Pons (tissue), 1 donor: Measurements from ENCODE around the gene PRKG1.

Source experiments
- DNase-seq: peaks from one replicate; pipeline ENCODE4 v3.0.0-alpha.2; 2016; ENCODE audit warnings: low spot score

PRKG1 gene

DNA sequence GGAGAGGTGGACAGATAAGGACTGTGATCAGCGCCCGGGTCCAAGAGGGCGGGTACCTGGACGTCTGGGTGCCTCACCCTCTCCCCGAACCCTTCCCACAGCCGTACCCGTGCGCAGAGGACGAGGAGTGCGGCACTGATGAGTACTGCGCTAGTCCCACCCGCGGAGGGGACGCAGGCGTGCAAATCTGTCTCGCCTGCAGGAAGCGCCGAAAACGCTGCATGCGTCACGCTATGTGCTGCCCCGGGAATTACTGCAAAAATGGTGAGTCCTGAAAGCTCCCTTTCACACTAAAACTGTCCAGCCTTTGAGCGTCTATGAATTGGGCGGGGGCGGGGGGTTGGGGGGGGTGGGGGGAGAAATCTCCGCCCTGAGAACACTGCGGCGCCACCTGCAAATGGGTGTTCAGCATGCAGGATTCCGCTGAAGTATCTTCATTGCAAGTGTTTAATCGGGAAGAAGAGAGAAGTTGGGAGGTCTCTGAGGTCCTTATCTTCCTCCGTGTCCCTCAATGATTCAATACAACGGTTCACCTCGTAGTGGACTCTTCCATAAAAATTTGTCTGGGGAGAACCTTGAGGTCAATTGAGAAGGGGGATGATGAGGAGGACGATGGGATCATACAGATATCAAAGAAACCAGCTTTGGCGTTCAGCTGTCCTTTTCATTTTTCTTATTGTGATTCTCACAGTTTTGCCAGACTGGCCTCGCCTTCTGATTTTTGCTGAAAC is 1240.7 kb downstream of the PRKG1 start:
- DNase-seq = no peak

DNA sequence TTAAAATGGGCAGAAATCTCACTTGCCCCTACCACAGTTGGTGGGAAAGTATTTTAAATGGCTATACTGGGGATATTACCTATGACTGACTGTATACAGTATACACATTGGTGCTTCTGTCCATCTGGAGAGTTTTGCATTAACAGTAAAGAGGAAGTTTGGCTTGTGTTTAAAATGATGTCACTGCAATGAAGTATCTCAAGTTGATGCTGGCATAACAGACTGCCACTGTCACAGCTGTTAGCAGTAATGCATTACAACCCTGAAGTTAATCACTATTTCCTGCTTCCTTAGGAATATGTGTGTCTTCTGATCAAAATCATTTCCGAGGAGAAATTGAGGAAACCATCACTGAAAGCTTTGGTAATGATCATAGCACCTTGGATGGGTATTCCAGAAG is 1241.7 kb downstream of the PRKG1 start:
- DNase-seq = no peak

GRCh38 chr10:52316500-52316899 is 1242.2 kb downstream of the PRKG1 start:
- no peak for DNase-seq

DNA sequence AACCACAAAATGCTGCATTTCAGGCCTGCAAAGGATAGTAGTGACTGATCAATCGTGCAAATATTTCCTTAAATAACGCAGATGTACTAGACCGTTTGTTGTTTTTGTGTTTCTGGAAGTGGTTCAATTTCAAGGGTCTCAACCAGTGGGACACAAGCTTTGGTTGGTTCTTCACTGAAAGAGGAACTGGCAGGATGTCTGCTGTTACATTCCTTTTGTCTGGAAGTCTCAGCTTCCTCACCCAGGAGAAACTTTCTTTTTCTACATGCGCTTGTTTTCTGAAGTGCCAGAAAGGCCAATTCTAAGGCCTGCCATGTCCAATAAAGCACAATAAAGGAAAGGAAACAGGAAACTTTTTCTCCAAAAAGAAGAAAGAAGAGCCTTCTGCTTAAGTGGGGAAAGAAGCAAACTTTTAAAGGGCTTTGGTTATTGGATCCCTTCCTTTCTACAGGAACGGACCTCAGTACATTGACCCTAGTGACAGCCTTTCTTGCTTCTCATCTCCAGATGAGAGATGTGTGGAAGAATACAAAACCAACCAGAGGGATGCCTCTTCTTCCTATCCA is 1243.9 kb downstream of the PRKG1 start:
- no peak for DNase-seq

GRCh38 chr10:52318822-52319464 is 1244.7 kb downstream of the PRKG1 start:
- no peak for DNase-seq

DNA sequence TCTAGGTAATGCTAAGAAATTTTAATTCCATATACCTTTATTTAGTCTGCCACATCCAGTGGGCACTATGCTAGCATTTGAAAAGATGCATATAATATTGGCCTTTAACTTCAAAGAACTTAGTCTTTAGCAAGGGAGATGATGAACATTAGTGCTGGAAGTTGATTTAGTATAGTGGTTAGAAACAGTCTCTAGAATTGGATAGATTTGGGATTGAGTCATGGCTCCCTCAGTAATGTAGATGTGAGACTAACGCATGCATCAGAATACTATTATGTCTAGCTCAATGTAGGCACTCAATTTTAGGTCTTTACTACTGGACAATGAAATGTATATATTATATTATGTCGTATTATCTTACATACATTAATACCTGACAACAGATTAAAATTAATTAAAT is 1245.6 kb downstream of the PRKG1 start:
- no peak for DNase-seq

DNA sequence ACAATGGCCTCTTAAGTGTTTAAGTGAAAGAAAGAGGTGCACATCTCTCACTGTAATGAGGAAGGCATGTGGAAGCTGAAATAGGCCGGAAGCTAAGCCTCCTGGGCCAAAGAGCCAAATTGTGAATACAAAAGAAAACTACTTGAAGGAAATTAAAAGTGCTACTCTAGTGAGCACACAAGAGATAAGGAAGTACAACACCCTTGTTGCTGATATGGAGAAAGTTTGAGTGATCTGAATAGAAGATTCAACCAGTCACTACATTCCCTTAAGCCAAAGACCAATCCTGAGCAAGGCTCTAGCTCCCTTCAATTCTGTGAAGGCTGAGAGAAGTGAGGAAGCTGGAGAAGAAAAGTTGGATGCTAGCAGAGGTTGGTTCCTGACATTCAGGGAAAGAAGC is 1248.0 kb downstream of the PRKG1 start:
- no peak for DNase-seq

DNA sequence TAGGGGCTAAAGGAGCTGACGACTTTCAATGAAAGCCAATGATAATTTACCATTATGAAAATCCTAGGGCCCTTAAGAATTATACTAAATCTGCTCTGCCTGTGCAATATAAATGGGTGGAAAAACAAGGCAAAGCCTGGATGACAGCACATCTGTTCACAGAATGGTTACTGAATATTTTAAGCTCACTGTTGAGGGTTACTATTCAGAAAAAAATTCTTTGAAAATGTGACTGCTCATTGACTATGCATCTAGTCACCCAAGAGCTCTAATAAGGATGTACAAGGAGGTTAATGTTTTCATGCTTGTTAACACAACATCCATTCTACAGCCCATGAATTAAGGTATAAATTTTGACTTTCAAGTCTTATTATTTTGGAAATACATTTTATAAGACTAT is 1248.6 kb downstream of the PRKG1 start:
- DNase-seq = no peak

- DNase-seq = no peak
These were observed 1252.1 kb downstream of the PRKG1 start for GRCh38 chr10:52326382-52326781.

GRCh38 chr10:52331638-52332364 is 1257.5 kb downstream of the PRKG1 start:
- no peak for DNase-seq

GRCh38 chr10:52332815-52333214 is 1258.5 kb downstream of the PRKG1 start:
- DNase-seq = no peak

DNA sequence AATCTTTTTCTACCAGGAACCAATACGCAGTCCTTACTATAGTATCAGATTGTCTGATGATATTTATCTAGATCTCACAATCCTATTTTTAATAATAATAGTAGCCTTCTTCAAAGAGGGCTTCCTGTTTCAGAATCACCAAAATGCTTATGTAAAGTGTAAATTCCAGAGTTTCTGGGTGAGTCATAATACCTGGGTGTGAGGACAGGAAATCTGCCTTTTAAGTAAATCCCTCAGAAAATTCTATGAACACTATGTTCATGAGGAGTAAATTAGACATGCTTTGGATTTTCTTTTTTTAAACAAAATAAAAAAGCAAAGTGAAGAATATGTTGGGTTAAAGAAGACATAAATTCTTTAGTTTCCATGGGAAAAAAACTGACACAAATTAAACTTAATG is 1260.3 kb downstream of the PRKG1 start:
- no peak for DNase-seq

DNA sequence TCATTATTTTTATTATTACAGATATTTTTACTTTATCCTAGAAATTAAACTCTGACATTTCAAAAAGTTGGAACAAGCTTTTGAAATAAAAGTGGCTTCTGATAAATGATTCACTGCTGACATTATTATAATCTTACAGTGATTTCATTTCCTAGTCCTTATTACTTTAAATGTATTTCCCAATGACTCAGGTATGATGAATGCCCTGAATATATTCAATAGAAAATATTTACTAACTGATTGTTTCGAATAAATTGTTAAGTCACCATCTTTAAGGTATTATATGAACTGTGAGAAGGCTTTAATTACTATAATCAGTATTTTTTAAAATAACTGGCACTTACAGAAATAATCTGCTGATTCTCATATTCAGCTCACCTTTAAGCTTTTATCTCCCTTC is 1261.4 kb downstream of the PRKG1 start:
- DNase-seq = no peak

DNA sequence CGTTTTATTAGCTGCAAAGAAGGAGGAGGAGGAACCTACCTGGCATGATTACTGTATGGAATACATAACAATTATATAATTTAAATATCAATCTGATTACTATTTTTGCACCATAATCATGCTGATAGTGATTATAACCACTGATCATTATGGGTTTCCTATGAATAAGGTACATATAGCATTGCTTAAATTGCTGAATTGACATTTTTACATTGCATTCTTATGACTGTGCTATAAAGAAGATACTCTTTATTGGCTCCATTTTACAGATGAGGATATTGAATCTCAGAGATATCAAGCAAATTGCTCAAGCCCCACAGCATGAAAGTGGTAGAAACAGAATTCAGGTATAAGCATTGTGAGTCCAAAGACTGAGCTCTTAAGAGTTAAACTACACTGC is 1262.9 kb downstream of the PRKG1 start:
- DNase-seq = no peak

- no peak for DNase-seq
These were observed 1269.2 kb downstream of the PRKG1 start for GRCh38 chr10:52343439-52343838.

- no peak for DNase-seq
These were observed 1272.4 kb downstream of the PRKG1 start for GRCh38 chr10:52346394-52347326.

DNA sequence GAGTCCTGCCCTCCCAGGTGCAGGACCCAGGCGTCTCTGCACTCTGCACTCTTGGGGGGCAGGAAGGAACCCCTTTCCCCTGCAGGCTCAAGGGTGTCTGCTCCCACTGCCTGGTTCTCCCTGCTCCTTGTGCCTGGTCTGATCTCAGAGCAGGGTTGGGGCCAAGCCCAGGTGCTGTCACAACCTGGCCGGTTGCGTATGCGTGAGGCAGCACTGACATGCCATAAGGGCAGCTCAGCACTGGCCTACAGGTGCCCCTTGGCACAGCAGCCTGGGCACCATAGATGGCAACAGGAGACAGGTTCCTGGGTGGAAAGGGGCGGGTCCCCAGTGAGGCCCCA is 1273.0 kb downstream of the PRKG1 start:
- no peak for DNase-seq
